Panc1 (cell line): ENCODE measurements around the gene NSD2. TPM values are rescaled to one million over a fixed set of nuclear protein-coding genes. Genes with fewer than 3 reads are reported as not detected.

Experiments
- ATAC-seq: fragments of 200-7000 bp; cut with Tn5 transposase; 2 replicates; pipeline ENCODE4 v1.9.1; 2020; ENCODE audit warnings: mild to moderate bottlenecking, moderate library complexity
- BruUV-seq: library from RNA; stranded (reverse); fragments of 400-500 nt; replicated peaks from 2 replicates; lab custom pipeline; 2021; lab: Mats Ljungman, UMichigan
- CTCF ChIA-PET: fragments of 300-600 bp; sonication (Branson Sonifier 250); formaldehyde crosslinking; loops from one replicate; lab custom pipeline; 2022; ENCODE audit warnings: antibody characterized with exemption; lab: Charles Lee
- POLR2A ChIA-PET: fragments of 300-600 bp; sonication (Branson Sonifier 250); formaldehyde crosslinking; loops from one replicate; lab custom pipeline; 2022; ENCODE audit warnings: antibody characterized with exemption; lab: Charles Lee
- DNase-seq: peaks from one replicate; pipeline ENCODE4 v3.0.0-alpha.2; 2010; ENCODE audit warnings: low read depth, low spot score
- H3K27ac ChIP-seq: 2 replicates; pipeline ENCODE4 v1.5.1; 2011; ENCODE audit warnings: mild to moderate bottlenecking, low read length, inconsistent platforms
- H3K27me3 ChIP-seq: fragments of 200-500 bp; sonication (Bioruptor generic); 2 replicates; pipeline ENCODE4 v1.6.0; 2014; ENCODE audit warnings: low read length, inconsistent platforms; ENCODE audit not compliant: control insufficient read depth, insufficient read depth
- H3K36me3 ChIP-seq: fragments of 200-500 bp; sonication (Bioruptor generic); 2 replicates; pipeline ENCODE4 v1.5.1; 2014; ENCODE audit warnings: inconsistent platforms, mild to moderate bottlenecking, low read length, moderate library complexity; ENCODE audit not compliant: control insufficient read depth, insufficient read depth
- H3K4me1 ChIP-seq: 2 replicates; pipeline ENCODE4 v1.5.1; 2011; ENCODE audit warnings: inconsistent platforms, mild to moderate bottlenecking, low read length, moderate library complexity; ENCODE audit not compliant: control insufficient read depth, insufficient read depth
- H3K4me3 ChIP-seq, 2 experiments: 2 replicates each; pipeline ENCODE4 v1.5.1; 2011 to 2012; ENCODE audit warnings: low read depth in 2 of 2, low read length in 2 of 2, mild to moderate bottlenecking in 2 of 2, inconsistent platforms in 1 of 2, moderate library complexity in 1 of 2
- H3K9me3 ChIP-seq: fragments of 200-500 bp; sonication (Bioruptor generic); 2 replicates; pipeline ENCODE4 v1.5.1; 2014; ENCODE audit warnings: low read depth, mild to moderate bottlenecking, inconsistent platforms, low read length, moderate library complexity; ENCODE audit not compliant: control insufficient read depth, insufficient read depth
- CTCF ChIP-seq: fragments of 450-650 bp; IDR thresholded peaks from 2 replicates; pipeline ENCODE4 v1.5.1; 2017; ENCODE audit warnings: mild to moderate bottlenecking
- POLR2AphosphoS5 ChIP-seq: IDR thresholded peaks from 2 replicates; pipeline ENCODE4 v1.6.1; 2012; ENCODE audit warnings: mild to moderate bottlenecking, low read depth, low read length, moderate library complexity
- REST ChIP-seq, 2 experiments: IDR thresholded peaks; 2 replicates each; pipeline ENCODE4 v1.6.1; 2011 to 2012; ENCODE audit warnings: low read depth in 2 of 2, control low read depth in 1 of 2, low read length in 1 of 2, mild to moderate bottlenecking in 1 of 2, moderate library complexity in 1 of 2; ENCODE audit not compliant: insufficient read depth in 1 of 2
- SIN3A ChIP-seq: IDR thresholded peaks from 2 replicates; pipeline ENCODE4 v1.6.1; 2012; ENCODE audit warnings: low read depth, mild to moderate bottlenecking, low read length, moderate library complexity, borderline replicate concordance; ENCODE audit not compliant: insufficient read depth
- TCF7L2 ChIP-seq: IDR thresholded peaks from 2 replicates; pipeline ENCODE4 v1.6.1; 2011; ENCODE audit warnings: mild to moderate bottlenecking, low read depth, low read length, inconsistent platforms
- in situ Hi-C: cut with HindIII; loops from 2 replicates; pipeline ENCODE4 v1.10.0; 2016; ENCODE audit warnings: low sequenced_read_pairs, low pct_unique_long_range_greater_than_20kb
- intact Hi-C: fragments of 100-400 bp; cut with micrococcal nuclease; formaldehyde crosslinking; loops from one replicate; pipeline ENCODE4 v1.10.0; 2022; ENCODE audit not compliant: unreplicated experiment
- total RNA-seq: library from RNA; stranded (reverse); gene quantifications from one replicate; pipeline ENCODE4 v1.2.1, GENCODE V29; 2021; ENCODE audit not compliant: unreplicated experiment

The NSD2 gene
- total RNA-seq, 1 experiment from 2014 or later, result 116 TPM

- no peaks in the 10 kb centered on the region for H3K27me3 ChIP-seq
- ATAC-seq (no peak), DNase-seq (no peak)
- no peak overlapping the region for H3K4me3 ChIP-seq
- H3K36me3 ChIP-seq, result no peaks in the 10 kb centered on the region
- no peaks in the 10 kb centered on the region for H3K4me1 ChIP-seq
- no peak overlapping the region for H3K27ac ChIP-seq
- ChIA-PET POLR2A (no interaction called here), CTCF (no interaction called here)
- in situ Hi-C loops (no loop called here), intact Hi-C loops (no loop called here)
- H3K9me3 ChIP-seq, result no peaks in the 10 kb centered on the region
- no TSS peak for BruUV-seq
- no peak for TF ChIP-seq POLR2AphosphoS5
- no peak for TF ChIP-seq TCF7L2
- TF ChIP-seq SIN3A, result no peak
- no peak for TF ChIP-seq REST (IDR thresholded peaks at IDR 0.05; ENCODE audit: insufficient read depth in 1 of 2, low read depth in 2 of 2, low read length in 1 of 2)
- no peak for TF ChIP-seq CTCF
These were observed 6.9 kb upstream of the NSD2 start for GRCh38 chr4:1864076-1865008.

GRCh38 chr4:1866189-1866661 is 5.0 kb upstream of the NSD2 start:
- Histone ChIP-seq H3K27ac (no peak overlapping the region), H3K4me1 (peaks cover 5% of the 10 kb centered on the region; the same call in 1 of the 2 replicates), H3K4me3 (no peak overlapping the region), H3K27me3 (no peaks in the 10 kb centered on the region), H3K9me3 (no peaks in the 10 kb centered on the region), H3K36me3 (no peaks in the 10 kb centered on the region)
- no TSS peak for BruUV-seq
- intact Hi-C loops, result no loop called here
- ChIA-PET POLR2A (no interaction called here), CTCF (no interaction called here)
- TF ChIP-seq REST (IDR thresholded peaks at IDR 0.05; ENCODE audit: insufficient read depth in 1 of 2, low read depth in 2 of 2, low read length in 1 of 2) (no peak), TCF7L2 (no peak), POLR2AphosphoS5 (no peak), SIN3A (no peak), CTCF (no peak)
- in situ Hi-C loops, result no loop called here
- DNase-seq (no peak), ATAC-seq (no peak)
